NK-92 treated with Interleukin-12 subunit alpha and Interleukin-12 subunit beta, amount 100 ng/mL, for 24 hours (cell line): ENCODE data around the gene SCLT1.
"Not testable (repeated sequence)": the region's sequence is repeated elsewhere in the genome, so short reads cannot be mapped to it uniquely, and the experiment has no call there.

Source experiments
- DNase-seq: peaks from one replicate; lab custom pipeline; 2025; lab: John Stamatoyannopoulos, UW

The SCLT1 gene

GRCh38 chr4:129069537-129069936 is 23.8 kb downstream of the SCLT1 start:
- not testable (repeated sequence) for DNase-seq

DNA sequence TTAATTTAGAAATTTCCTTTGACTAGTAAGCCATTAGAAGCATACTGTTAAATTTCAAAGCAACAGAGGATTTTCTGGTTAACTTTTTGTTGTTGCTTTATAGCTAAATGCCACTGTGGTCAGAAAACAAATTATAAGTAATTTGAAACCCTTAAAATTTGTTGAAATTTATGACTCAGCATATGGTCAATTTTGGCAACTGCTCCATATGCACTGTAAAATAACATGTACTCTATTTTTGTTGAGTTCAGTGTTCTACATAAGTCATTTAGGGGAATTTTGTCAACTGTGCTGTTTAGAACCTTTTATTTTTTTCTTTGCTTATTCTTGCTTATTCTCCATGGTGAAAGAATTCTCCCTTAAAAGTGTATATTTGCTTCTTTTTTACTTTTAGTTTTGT is 28.6 kb downstream of the SCLT1 start:
- no peak for DNase-seq

GRCh38 chr4:129063640-129064039 is 29.7 kb downstream of the SCLT1 start:
- no peak for DNase-seq

DNA sequence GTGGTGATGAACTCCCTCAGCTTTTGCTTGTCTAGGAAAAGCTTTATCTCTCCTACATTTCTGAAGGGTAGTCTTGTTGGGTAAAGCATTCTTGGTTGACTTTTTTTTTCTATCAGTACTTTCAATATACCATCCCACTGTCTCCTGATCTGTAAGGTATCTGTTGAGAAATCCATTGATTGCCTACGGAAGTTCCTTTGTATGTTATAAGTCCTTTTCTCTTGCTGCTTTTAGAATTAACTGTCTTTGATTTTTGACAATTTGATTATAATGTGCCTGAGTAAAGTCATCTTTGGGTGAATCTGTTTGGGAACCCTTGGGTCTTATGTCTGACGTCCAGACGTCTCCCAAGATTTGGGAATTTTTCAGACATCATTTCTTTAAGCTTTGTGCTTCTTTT is 30.8 kb downstream of the SCLT1 start:
- DNase-seq, result no peak

- DNase-seq, result no peak
Observed at GRCh38 chr4:129059028-129059427, 34.3 kb downstream of the SCLT1 start.

- DNase-seq, result no peak
Observed at GRCh38 chr4:129046055-129046959, 47.0 kb downstream of the SCLT1 start.

DNA sequence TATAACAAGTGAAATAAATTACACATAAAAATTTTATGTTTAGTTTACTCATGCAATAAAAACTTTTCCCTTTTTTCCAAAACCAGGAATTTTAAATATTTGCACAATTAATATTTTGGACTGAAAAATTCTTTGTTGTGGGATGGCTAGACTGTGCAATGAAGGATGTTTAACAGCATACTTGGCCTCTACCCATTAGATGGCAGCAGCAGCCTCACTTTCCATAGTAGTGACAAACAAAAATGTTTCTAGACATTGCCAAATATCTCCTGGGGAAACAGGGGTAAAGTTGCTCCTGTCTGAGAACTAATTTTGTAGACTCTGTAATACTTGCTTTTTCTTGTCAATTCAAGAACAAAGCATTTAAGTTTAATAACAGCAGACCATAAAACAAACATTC is 49.8 kb downstream of the SCLT1 start:
- no peak for DNase-seq

DNA sequence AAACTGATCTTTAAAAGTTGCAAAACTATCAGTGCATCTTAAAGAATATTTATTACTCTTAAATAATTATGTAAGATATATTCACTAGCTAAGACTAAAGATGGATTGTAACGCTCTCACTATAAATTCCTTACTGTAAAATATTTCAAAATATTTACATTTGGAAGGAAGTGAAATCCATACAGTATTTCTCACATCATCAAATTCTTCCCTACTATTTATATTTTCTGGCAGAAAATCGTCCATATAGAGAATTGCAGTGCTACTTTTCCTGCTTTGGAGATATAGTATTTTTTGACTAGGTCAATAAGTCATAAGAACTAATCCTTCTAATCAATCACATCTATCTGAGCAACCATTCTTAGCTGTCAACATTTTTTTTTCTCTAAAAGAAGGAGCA is 52.9 kb downstream of the SCLT1 start:
- no peak for DNase-seq

DNA sequence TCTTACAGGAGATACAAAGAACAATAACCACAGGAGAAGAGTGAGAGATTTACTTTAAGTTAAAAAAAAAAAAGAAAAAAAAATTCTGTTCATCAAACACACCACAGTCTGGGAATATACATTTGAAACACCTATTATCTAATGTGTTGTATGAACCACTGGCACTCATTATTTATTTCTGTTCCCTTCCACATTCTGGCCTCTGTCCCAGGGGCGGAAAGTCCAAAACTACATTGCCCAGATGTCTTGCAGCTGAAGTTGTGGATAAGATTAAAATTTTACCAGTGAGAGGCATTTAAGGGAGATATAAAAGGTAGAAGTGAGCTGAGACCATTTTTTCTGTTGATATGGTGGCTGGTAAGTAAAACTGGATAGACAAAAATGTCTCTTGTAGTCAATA is 56.2 kb downstream of the SCLT1 start:
- DNase-seq, result no peak

- DNase-seq, result no peak
Observed at GRCh38 chr4:129014566-129015509, 78.5 kb downstream of the SCLT1 start.

- no peak for DNase-seq
Observed at GRCh38 chr4:129008096-129008495, 85.2 kb downstream of the SCLT1 start.

DNA sequence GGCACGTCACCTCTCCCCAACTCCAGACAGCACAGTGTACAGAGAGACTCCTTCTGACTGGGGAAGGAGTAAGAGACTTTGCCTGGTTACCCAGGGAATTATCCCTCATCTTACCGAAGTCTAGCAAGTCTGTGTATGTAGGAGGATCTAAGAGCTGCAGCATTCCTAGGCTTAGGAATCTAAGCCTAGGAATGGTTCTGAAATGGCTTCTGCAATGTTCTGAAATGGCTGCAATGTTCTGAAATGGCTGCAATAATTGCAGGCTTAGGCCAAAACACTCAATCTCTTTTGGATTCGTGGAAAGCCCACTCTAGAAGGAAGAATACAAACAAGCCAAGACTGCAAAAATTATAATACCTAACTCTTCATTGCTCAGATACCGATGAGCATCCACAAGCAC is 106.4 kb downstream of the SCLT1 start:
- no peak for DNase-seq

DNA sequence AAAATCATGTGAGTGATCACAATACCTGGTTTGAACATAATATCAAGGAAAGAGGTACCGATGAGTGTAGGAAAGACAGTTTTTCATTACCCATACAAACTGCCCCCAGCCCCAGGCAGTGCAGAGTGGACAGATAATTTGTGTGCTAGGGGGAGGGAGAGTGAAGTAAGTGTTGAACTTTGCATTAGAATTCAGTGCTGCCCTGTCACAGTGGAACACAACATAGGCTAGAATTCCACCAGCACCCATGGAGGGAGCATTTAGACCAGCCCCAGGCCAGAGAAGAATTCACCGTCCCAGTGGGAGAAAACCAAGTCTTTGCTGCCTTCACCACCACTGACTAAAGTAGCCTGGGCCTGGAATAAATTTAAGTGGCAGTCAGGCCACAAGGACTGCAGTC is 107.3 kb downstream of the SCLT1 start:
- DNase-seq, result no peak

DNA sequence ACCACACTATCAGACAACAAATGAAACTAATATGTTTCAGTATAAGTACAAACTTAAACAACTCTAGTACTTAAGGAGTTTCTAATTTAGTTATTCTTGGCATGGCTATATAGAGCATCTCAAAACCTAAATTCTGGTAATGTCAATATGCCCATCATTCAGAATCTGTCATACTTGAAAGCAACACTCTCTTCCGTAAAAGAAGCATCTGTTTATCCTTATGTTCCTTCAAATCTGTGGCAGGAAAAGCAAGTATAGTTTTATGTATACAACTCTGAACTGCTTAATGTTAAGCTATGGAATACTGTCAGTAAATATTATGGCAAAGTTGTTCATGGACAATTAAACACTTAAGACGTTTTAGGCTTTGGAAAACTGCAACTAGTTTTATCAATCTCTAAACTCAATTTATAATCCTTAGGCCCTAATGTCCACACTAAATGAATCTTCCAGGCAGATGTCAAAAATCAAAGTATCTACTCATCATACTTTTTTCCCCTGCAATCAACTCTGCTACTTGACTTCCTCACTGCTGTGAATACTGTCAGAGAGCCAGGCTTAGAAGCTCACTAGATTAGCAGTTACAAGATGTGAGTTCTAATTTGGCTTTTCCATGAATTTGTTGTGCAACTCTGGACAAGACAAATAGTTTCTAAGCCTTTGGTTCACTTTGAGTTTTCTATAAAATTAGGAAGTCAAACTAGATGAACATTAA is 109.4 kb downstream of the SCLT1 start:
- no peak for DNase-seq

GRCh38 chr4:128981377-128981776 is 112.0 kb downstream of the SCLT1 start:
- DNase-seq, result no peak

GRCh38 chr4:128980816-128981326 is 112.5 kb downstream of the SCLT1 start:
- DNase-seq, result no peak

DNA sequence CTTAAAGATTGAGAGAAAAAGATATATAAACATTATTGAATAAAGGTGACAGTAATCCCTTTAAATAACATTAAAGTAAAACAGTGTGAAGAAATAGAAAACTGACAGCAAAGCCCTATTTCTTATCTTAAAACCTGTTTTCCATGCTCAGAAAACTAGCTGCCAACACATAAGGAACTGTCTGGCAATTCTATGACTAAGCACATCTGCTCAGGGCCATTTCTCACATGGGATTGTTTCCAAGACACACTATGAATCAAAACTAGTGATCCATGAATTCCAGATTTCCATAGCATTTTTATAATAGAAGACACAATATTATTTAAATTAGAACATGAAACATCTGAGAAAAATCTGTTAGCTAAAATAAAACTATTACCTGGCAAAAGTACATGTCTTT is 113.4 kb downstream of the SCLT1 start:
- DNase-seq, result no peak

- DNase-seq, result no peak
Observed at GRCh38 chr4:128978985-128979384, 114.4 kb downstream of the SCLT1 start.

DNA sequence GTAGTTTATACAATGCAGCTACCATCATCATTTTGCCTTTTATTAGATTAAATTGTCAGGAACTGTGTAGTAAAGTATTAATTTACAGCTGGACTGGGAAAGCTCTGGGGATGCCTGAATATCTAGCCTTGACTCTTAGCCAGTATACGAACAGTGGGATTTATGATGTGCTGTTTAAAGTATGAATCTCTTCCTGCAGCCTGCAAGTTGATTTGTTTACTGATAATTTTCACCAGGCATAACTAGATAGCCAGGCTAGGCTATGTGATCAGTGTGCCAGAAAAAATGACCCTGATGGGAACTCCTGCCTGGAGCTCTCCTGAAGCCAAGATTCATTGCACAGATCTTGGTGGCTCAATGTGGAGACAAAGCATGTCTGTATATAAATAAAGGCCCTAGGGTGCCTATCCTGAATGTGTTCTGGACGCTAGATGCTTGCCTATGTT is 119.2 kb downstream of the SCLT1 start:
- no peak for DNase-seq

GRCh38 chr4:128973384-128973783 is 120.0 kb downstream of the SCLT1 start:
- DNase-seq, result no peak

DNA sequence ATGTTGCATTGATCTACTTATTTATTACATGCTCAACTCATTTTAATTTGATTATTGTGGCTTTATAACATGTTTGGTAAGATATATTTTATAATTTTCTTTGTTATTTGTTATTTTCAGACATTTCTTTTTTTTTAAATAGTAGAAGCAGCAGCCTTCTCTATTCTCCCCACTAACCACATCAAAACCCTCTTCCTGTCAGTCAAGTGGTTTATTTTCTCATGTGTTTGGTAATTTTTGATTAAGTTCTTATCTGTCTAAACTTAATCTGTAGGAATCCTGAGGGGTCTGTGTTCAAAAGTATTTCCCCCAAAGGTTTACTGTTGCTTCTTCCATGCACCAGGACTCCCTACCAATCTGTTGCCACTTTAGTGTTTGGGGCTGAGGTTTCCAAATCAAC is 131.9 kb downstream of the SCLT1 start:
- no peak for DNase-seq

DNA sequence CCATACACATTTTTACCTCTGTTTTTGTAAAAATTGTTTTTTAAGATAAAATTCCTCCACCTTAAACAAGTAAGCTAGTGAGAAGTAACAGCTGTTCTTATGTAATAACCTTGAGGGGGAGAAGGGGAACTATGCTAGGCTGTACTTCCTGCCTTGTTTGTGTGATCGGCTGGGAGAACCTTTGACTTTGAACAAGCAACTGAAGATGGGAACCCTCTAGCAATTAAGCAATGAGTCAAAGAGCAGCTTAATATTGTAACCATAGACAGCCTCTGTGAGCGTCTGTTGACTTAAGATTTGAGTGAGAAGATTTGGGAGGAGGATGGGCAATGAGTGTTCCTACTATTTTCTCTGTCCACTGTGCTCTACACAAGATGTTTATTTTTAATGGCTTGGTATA is 135.1 kb downstream of the SCLT1 start:
- DNase-seq, result no peak
